ENCODE data around the gene ARMC7.

DNA sequence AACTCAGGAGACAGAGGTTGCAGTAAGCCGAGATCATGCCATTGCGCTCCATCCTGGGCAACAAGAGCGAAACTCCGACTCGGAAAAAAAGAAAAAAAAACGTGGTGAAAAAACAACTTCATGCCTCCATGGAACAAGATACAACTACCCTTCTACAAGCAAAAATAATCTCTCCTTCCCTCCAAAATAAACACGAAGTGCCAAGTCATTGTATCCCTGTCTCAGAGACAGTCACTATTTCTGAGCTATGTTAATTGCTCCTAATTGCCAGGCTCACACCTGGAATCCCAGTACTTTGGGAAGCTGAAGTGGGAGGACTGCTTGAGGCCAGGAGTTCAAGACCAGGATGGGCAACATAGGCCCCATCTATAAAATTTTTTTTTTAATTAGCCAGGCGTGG lies 41.0 kb upstream of the ARMC7 start:
- TF ChIP-seq, protein P1, sequence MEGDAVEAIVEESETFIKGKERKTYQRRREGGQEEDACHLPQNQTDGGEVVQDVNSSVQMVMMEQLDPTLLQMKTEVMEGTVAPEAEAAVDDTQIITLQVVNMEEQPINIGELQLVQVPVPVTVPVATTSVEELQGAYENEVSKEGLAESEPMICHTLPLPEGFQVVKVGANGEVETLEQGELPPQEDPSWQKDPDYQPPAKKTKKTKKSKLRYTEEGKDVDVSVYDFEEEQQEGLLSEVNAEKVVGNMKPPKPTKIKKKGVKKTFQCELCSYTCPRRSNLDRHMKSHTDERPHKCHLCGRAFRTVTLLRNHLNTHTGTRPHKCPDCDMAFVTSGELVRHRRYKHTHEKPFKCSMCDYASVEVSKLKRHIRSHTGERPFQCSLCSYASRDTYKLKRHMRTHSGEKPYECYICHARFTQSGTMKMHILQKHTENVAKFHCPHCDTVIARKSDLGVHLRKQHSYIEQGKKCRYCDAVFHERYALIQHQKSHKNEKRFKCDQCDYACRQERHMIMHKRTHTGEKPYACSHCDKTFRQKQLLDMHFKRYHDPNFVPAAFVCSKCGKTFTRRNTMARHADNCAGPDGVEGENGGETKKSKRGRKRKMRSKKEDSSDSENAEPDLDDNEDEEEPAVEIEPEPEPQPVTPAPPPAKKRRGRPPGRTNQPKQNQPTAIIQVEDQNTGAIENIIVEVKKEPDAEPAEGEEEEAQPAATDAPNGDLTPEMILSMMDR (IDR thresholded peaks at IDR 0.05; ENCODE audit: low read depth, low read length, poor library complexity, severe bottlenecking): no peak
- no peak for TF ChIP-seq EZH2phosphoT487 (IDR thresholded peaks at IDR 0.05; ENCODE audit: borderline replicate concordance, low read length)
